D721Med (cell line): ENCODE measurements around the gene IRAK2.
"Not testable (repeated sequence)": the region's sequence is repeated elsewhere in the genome, so short reads cannot be mapped to it uniquely, and the experiment has no call there.

Source experiments
- DNase-seq: peaks from one replicate; pipeline ENCODE4 v3.0.0; 2011; ENCODE audit warnings: low spot score; ENCODE audit not compliant: insufficient read length
- FAIRE-seq: peaks from 2 replicates; lab custom pipeline; 2011; peaks lifted over from hg19 to GRCh38; lab: Jason Lieb, UNC
- CTCF ChIP-seq: IDR thresholded peaks from 2 replicates; pipeline ENCODE4 v1.5.1; 2012; ENCODE audit warnings: mild to moderate bottlenecking, control low read depth; ENCODE audit not compliant: insufficient read depth; ENCODE audit errors: missing control alignments

The IRAK2 gene

GRCh38 chr3:10122724-10123123, 42.0 kb upstream of the IRAK2 start:
- DNase-seq: no peak
- no peak for TF ChIP-seq CTCF
- FAIRE-seq: no peak

GRCh38 chr3:10135872-10136271, 28.8 kb upstream of the IRAK2 start:
- not testable (repeated sequence) for FAIRE-seq, DNase-seq

GRCh38 chr3:10136426-10137005, 28.2 kb upstream of the IRAK2 start:
- no peak for TF ChIP-seq CTCF
- DNase-seq (no peak), FAIRE-seq (no peak)

GRCh38 chr3:10137178-10137577, 27.5 kb upstream of the IRAK2 start:
- DNase-seq: no peak
- no peak for FAIRE-seq
- TF ChIP-seq CTCF: no peak

GRCh38 chr3:10140996-10141546, 23.6 kb upstream of the IRAK2 start:
- FAIRE-seq: no peak
- no peak for TF ChIP-seq CTCF
- DNase-seq: no peak

GRCh38 chr3:10142707-10143560, 21.8 kb upstream of the IRAK2 start:
- DNase-seq (no peak), FAIRE-seq (no peak)
- no peak for TF ChIP-seq CTCF

GRCh38 chr3:10145685-10146084, 19.0 kb upstream of the IRAK2 start:
- no peak for DNase-seq
- TF ChIP-seq CTCF: no peak
- no peak for FAIRE-seq
